ENCODE data around the gene NFAT5. TPM values are rescaled to one million over a fixed set of nuclear protein-coding genes. Genes with fewer than 3 reads are reported as not detected.

NFAT5 gene
- total RNA-seq, 2 donors from 2014 or later: 41.4 to 52.7 TPM

DNA sequence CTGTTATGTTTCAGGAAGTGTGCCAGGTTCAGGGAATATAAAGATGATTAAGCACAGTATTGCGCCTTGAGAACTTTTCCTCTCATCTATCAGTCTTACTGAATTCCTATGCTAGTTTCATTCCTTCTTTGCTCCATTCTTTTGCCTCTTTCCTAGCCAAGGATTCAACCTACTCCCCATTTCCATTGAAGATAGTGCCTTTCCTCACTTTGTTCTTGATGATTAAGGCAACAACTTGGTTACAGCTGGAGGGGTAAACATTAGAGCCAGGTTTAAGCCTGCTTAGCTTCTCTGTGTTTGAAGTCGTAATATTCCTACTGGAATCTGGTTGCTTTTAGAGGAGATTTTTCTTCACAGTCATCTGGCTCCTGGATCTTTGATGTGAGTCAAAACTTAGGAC lies 85.5 kb downstream of the NFAT5 start:
- DNase-seq (ENCODE audit: low spot score): no peak
- 98% methylated on average over 2 of the region's 2 CpGs for WGBS
- intact Hi-C loops (cut with DNase I): no loop called here
- TF ChIP-seq POLR2AphosphoS5 (IDR thresholded peaks at IDR 0.05): no peak
- TF ChIP-seq, protein P1, sequence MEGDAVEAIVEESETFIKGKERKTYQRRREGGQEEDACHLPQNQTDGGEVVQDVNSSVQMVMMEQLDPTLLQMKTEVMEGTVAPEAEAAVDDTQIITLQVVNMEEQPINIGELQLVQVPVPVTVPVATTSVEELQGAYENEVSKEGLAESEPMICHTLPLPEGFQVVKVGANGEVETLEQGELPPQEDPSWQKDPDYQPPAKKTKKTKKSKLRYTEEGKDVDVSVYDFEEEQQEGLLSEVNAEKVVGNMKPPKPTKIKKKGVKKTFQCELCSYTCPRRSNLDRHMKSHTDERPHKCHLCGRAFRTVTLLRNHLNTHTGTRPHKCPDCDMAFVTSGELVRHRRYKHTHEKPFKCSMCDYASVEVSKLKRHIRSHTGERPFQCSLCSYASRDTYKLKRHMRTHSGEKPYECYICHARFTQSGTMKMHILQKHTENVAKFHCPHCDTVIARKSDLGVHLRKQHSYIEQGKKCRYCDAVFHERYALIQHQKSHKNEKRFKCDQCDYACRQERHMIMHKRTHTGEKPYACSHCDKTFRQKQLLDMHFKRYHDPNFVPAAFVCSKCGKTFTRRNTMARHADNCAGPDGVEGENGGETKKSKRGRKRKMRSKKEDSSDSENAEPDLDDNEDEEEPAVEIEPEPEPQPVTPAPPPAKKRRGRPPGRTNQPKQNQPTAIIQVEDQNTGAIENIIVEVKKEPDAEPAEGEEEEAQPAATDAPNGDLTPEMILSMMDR (IDR thresholded peaks at IDR 0.05): no peak
- TF ChIP-seq POLR2A (IDR thresholded peaks at IDR 0.05): no peak
- H3K4me1 ChIP-seq (replicated peaks): no peaks in the 10 kb centered on the region
- H3K36me3 ChIP-seq: no peaks in the 10 kb centered on the region
- H3K9me3 ChIP-seq: no peaks in the 10 kb centered on the region
- H3K27me3 ChIP-seq (replicated peaks; ENCODE audit: insufficient read depth): no peaks in the 10 kb centered on the region
- no peak overlapping the region for H3K4me3 ChIP-seq
- no peak overlapping the region for H3K27ac ChIP-seq

DNA sequence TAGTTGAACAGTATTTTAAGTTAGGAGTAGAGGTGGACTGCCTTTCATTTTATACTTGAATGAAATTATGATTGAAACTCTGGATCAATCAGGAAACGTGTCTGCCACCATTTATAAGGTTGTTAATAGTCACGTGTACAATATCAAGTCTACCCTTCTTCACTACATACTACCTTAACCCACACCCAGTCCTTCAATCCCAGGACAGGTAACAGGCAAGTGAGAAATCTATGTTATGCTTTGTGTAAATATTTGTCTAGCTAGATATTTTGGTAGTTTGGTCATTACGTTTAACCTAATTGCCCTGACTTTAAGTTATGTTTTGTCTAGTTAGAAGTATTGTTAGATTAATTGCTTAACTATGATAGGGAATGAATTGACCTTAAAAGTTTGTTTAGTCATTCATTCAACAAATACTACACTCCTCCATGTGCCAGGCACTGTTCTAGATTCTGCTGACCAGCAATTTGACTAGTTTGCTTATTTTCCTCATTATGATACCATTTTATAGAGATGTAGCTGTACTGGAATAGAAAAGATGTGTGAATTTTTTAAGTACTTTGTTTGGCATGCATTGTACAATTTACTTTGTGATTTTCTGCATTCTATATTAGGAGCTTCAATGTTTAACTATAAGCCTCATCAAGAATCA lies 88.6 kb downstream of the NFAT5 start:
- no peak overlapping the region for H3K4me3 ChIP-seq
- WGBS: 70% methylated on average over 3 of the region's 3 CpGs
- no peak for DNase-seq (ENCODE audit: low spot score)
- H3K36me3 ChIP-seq: no peaks in the 10 kb centered on the region
- no peaks in the 10 kb centered on the region for H3K4me1 ChIP-seq (replicated peaks)
- no peak overlapping the region for H3K27ac ChIP-seq
- H3K9me3 ChIP-seq: no peaks in the 10 kb centered on the region
- no peak for TF ChIP-seq POLR2AphosphoS5 (IDR thresholded peaks at IDR 0.05)
- TF ChIP-seq POLR2A (IDR thresholded peaks at IDR 0.05): no peak
- TF ChIP-seq, protein P1 (IDR thresholded peaks at IDR 0.05): no peak
- intact Hi-C loops (cut with DNase I): no loop called here
- no peaks in the 10 kb centered on the region for H3K27me3 ChIP-seq (replicated peaks; ENCODE audit: insufficient read depth)

DNA sequence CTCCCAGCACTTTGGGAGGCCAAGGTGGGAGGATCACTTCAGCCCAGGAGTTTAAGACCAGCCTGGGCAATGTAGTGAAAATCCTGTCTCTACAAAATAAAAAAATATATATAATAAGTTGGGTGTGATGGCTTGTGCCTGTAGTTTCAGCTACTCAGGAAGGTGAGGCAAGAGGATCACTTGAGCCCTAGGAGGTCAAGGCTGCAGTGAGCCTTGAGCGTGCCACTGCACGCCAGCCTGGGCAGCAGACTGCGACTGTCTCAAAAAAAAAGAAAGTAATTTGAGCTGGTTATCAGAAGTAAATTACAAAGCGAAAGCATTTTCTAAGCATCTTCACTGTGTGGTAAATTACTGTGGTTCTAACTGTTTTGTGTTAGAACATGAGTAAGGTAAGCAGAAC lies 94.4 kb downstream of the NFAT5 start:
- DNase-seq (ENCODE audit: low spot score): no peak
- Histone ChIP-seq H3K9me3 (no peaks in the 10 kb centered on the region), H3K4me1 (replicated peaks) (no peaks in the 10 kb centered on the region), H3K27me3 (replicated peaks; ENCODE audit: insufficient read depth) (no peaks in the 10 kb centered on the region), H3K36me3 (no peaks in the 10 kb centered on the region), H3K4me3 (no peak overlapping the region), H3K27ac (no peak overlapping the region)
- TF ChIP-seq POLR2A (IDR thresholded peaks at IDR 0.05): no peak
- TF ChIP-seq, protein P1 (IDR thresholded peaks at IDR 0.05): no peak
- TF ChIP-seq POLR2AphosphoS5 (IDR thresholded peaks at IDR 0.05): no peak
- intact Hi-C loops (cut with DNase I): no loop called here
- WGBS: 75% methylated on average over 4 of the region's 4 CpGs

- TF ChIP-seq, protein P1 (IDR thresholded peaks at IDR 0.05): no peak
- no peak for TF ChIP-seq POLR2A (IDR thresholded peaks at IDR 0.05)
- no peak for TF ChIP-seq POLR2AphosphoS5 (IDR thresholded peaks at IDR 0.05)
- no peak overlapping the region for H3K4me3 ChIP-seq
- intact Hi-C loops (cut with DNase I): no loop called here
- no peak overlapping the region for H3K27ac ChIP-seq
- no peaks in the 10 kb centered on the region for H3K4me1 ChIP-seq (replicated peaks)
- WGBS: 72% methylated on average over 1 of the region's 1 CpG
- DNase-seq (ENCODE audit: low spot score): no peak
- no peaks in the 10 kb centered on the region for H3K27me3 ChIP-seq (replicated peaks; ENCODE audit: insufficient read depth)
- no peaks in the 10 kb centered on the region for H3K36me3 ChIP-seq
- H3K9me3 ChIP-seq: no peaks in the 10 kb centered on the region
Observed at GRCh38 chr16:69662901-69663300, 97.1 kb downstream of the NFAT5 start.

- H3K4me3 ChIP-seq: no peak overlapping the region
- no peaks in the 10 kb centered on the region for H3K4me1 ChIP-seq (replicated peaks)
- TF ChIP-seq, protein P1 (IDR thresholded peaks at IDR 0.05): no peak
- TF ChIP-seq POLR2A (IDR thresholded peaks at IDR 0.05): no peak
- no peak for TF ChIP-seq POLR2AphosphoS5 (IDR thresholded peaks at IDR 0.05)
- no peak for DNase-seq (ENCODE audit: low spot score)
- H3K27me3 ChIP-seq (replicated peaks; ENCODE audit: insufficient read depth): no peaks in the 10 kb centered on the region
- H3K27ac ChIP-seq: no peak overlapping the region
- no peaks in the 10 kb centered on the region for H3K9me3 ChIP-seq
- intact Hi-C loops (cut with DNase I): no loop called here
- no peaks in the 10 kb centered on the region for H3K36me3 ChIP-seq
Observed at GRCh38 chr16:69663846-69664245, 98.1 kb downstream of the NFAT5 start.

Data from prostate gland (tissue), 2 donors.